GM12874 (cell line): ENCODE results near the gene TRIM3.

ENCODE experiments used
- CTCF ChIP-seq: IDR thresholded peaks from 2 replicates; pipeline ENCODE4 v1.5.1; 2011; ENCODE audit warnings: low read depth, mild to moderate bottlenecking, control low read depth, low read length, moderate library complexity; ENCODE audit not compliant: insufficient read depth

TRIM3 gene

GRCh38 chr11:6486256-6486655 is 12.5 kb upstream of the TRIM3 start:
- TF ChIP-seq CTCF: no peak

GRCh38 chr11:6485661-6486060 is 11.9 kb upstream of the TRIM3 start:
- TF ChIP-seq CTCF: no peak

GRCh38 chr11:6483015-6483414 is 9.3 kb upstream of the TRIM3 start:
- TF ChIP-seq CTCF: no peak

GRCh38 chr11:6482441-6482840 is 8.7 kb upstream of the TRIM3 start:
- no peak for TF ChIP-seq CTCF

GRCh38 chr11:6481924-6482275 is 8.2 kb upstream of the TRIM3 start:
- TF ChIP-seq CTCF: no peak

GRCh38 chr11:6481012-6481923 is 7.5 kb upstream of the TRIM3 start, which contains the start of the genes ARFIP2 and TIMM10B:
ARFIP2 (minus strand) TSS chr11:6481331; CDS start chr11:6480421, 910 bp downstream.
TIMM10B (plus strand) TSS chr11:6481501; CDS start chr11:6481517, 16 bp downstream.
- TF ChIP-seq CTCF: no peak

GRCh38 chr11:6480299-6480914 is 6.7 kb upstream of the TRIM3 start:
- no peak for TF ChIP-seq CTCF
